DND-41 (cell line): ENCODE results near the gene ADRA2B.

Experiments
- EZH2 ChIP-seq: IDR thresholded peaks from 3 replicates; pipeline ENCODE4 v1.6.1; 2012; ENCODE audit warnings: borderline replicate concordance, low read depth, mild to moderate bottlenecking, moderate library complexity, low read length, inconsistent platforms; ENCODE audit not compliant: severe bottlenecking
- TF ChIP-seq, protein P1 (sequence below): IDR thresholded peaks from 2 replicates; pipeline ENCODE4 v1.5.1; 2012; ENCODE audit warnings: borderline replicate concordance, low read length, moderate library complexity, mild to moderate bottlenecking; ENCODE audit not compliant: poor library complexity, severe bottlenecking; ENCODE audit errors: extremely low read depth

DNA sequence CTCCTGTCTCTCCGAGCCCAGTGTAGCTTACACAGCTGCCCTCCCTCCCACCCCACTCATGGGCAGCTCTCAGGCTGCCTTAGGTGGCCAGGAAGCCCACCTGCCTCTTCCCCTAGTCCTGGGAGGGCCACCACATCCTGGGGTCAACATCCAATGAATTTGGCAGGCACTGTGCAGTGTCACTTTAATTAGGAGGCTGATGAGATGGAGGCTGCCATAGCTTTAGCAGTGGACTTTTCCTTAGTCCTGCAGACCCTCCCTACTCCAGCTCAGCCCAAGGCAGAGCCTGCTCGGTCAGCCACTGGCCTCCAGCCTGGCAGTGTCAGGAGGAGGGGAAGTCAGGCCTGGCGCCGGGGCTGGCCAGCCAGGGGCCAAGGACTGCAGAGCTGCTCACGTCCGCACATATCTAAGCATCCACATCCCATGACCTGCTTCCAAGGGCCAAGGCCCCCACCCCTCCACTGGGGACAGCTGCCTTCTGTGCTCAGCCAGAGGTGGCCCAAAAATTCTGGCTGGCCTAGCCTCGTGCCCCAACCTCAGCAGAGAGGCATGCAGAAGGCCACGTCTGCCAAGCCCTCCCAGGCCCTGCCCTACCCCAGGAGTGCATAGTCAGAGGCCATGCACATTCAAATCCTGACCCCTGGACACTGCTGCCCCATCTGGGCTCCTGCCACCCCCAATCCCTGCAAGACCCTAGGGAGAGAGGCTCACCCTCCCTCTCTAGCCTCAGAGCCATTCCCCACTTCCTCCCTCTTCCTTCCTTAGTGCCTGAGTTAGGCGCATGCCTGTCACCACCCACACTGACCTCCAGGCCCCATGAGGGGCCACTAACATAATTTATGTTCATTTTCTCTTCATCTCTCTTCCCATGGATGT lies 33.1 kb downstream of the ADRA2B start:
- TF ChIP-seq, protein P1, sequence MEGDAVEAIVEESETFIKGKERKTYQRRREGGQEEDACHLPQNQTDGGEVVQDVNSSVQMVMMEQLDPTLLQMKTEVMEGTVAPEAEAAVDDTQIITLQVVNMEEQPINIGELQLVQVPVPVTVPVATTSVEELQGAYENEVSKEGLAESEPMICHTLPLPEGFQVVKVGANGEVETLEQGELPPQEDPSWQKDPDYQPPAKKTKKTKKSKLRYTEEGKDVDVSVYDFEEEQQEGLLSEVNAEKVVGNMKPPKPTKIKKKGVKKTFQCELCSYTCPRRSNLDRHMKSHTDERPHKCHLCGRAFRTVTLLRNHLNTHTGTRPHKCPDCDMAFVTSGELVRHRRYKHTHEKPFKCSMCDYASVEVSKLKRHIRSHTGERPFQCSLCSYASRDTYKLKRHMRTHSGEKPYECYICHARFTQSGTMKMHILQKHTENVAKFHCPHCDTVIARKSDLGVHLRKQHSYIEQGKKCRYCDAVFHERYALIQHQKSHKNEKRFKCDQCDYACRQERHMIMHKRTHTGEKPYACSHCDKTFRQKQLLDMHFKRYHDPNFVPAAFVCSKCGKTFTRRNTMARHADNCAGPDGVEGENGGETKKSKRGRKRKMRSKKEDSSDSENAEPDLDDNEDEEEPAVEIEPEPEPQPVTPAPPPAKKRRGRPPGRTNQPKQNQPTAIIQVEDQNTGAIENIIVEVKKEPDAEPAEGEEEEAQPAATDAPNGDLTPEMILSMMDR = no peak
- TF ChIP-seq EZH2 = no peak
